B cell (primary cell): ENCODE results near the gene TMEM129. TPM values are rescaled to one million over a fixed set of nuclear protein-coding genes. Genes with fewer than 3 reads are reported as not detected.

Experiments used
- ATAC-seq: fragments of 200-7000 bp; cut with Tn5 transposase; one replicate; pipeline ENCODE4 v1.10.0; 2021; ENCODE audit warnings: low read depth, mild to moderate bottlenecking, moderate number of reproducible peaks, moderate library complexity
- CTCF ChIA-PET: fragments of 350-600 bp; sonication (Branson Sonifier 250); formaldehyde crosslinking; loops from one replicate; lab custom pipeline; 2021; ENCODE audit warnings: antibody characterized with exemption, inconsistent platforms; lab: Charles Lee
- POLR2A ChIA-PET: fragments of 350-600 bp; sonication (Branson Sonifier 250); formaldehyde crosslinking; loops from one replicate; lab custom pipeline; 2021; ENCODE audit warnings: antibody characterized with exemption; lab: Charles Lee
- DNase-seq: peaks from one replicate; pipeline ENCODE4 v3.0.0; 2013
- H2AFZ ChIP-seq: 2 replicates; pipeline ENCODE4 v1.6.1; 2012; ENCODE audit warnings: mild to moderate bottlenecking, low read depth, low read length; ENCODE audit not compliant: insufficient read depth, poor library complexity, severe bottlenecking
- H3K27ac ChIP-seq, 2 donors: 1 replicate in 1 of 2; 2 replicates in 1 of 2; pipeline ENCODE4 v1.5.1; 2012 to 2013; ENCODE audit warnings: low read length in 2 of 2, mild to moderate bottlenecking in 2 of 2, moderate library complexity in 1 of 2
- H3K27me3 ChIP-seq, 4 experiments: fragments of 200-600 bp in 1 of 4; sonication (generic) in 1 of 4; replicated peaks in 1 of 4; 1 replicate in 2 of 4; 2 replicates in 2 of 4; pipeline versions ENCODE4 v1.6.1 to v1.7.0; 2013 to 2016; ENCODE audit warnings: low read length in 3 of 4, mild to moderate bottlenecking in 2 of 4, mixed read lengths in 1 of 4, moderate library complexity in 1 of 4; ENCODE audit not compliant: insufficient read depth in 4 of 4, control insufficient read depth in 3 of 4; ENCODE audit errors: control extremely low read depth in 1 of 4
- H3K36me3 ChIP-seq, 2 experiments: replicated peaks in 1 of 2; 1 replicate in 1 of 2; 2 replicates in 1 of 2; pipeline versions ENCODE4 v1.6.1 to v1.7.1; 2013; ENCODE audit warnings: low read length in 1 of 2; ENCODE audit not compliant: insufficient read depth in 2 of 2, control insufficient read depth in 1 of 2; ENCODE audit errors: control extremely low read depth in 1 of 2, extremely low read depth in 1 of 2
- H3K4me1 ChIP-seq, 2 donors: fragments of 200-600 bp in 1 of 2; sonication (generic) in 1 of 2; 1 replicate in 1 of 2; 2 replicates in 1 of 2; pipeline versions ENCODE4 v1.5.1 to v1.6.1; 2013 to 2017; ENCODE audit warnings: low read length in 2 of 2; ENCODE audit not compliant: control insufficient read depth in 2 of 2, insufficient read depth in 2 of 2
- H3K4me2 ChIP-seq: replicated peaks from 2 replicates; pipeline ENCODE3; 2012; ENCODE audit warnings: mild to moderate bottlenecking, low read depth, low read length; ENCODE audit not compliant: poor library complexity, severe bottlenecking
- H3K4me3 ChIP-seq, 5 experiments: fragments of 200-600 bp in 1 of 5; sonication (generic) in 1 of 5; 1 replicate in 3 of 5; 2 replicates in 2 of 5; pipeline versions ENCODE4 v1.5.1 to v1.7.0; 2011 to 2016; ENCODE audit warnings: low read length in 4 of 5, mild to moderate bottlenecking in 4 of 5, low read depth in 2 of 5, control low read depth in 1 of 5, moderate library complexity in 1 of 5; ENCODE audit not compliant: insufficient read depth in 1 of 5; ENCODE audit errors: control extremely low read depth in 1 of 5, extremely low read depth in 1 of 5
- H3K79me2 ChIP-seq: fragments of 200-600 bp; sonication (generic); one replicate; pipeline ENCODE4 v1.6.0; 2016; ENCODE audit warnings: low read length; ENCODE audit not compliant: control insufficient read depth, insufficient read depth
- H3K9ac ChIP-seq: fragments of 200-600 bp; sonication (generic); 2 replicates; pipeline ENCODE4 v1.6.1; 2017; ENCODE audit warnings: mild to moderate bottlenecking, low read length, moderate library complexity
- H3K9me3 ChIP-seq, 3 donors: one replicate each; pipeline versions ENCODE4 v1.6.1 to v1.7.1; 2013; ENCODE audit warnings: low read length in 2 of 3; ENCODE audit not compliant: control insufficient read depth in 2 of 3, insufficient read depth in 1 of 3; ENCODE audit errors: control extremely low read depth in 1 of 3
- H4K20me1 ChIP-seq: 2 replicates; pipeline ENCODE4 v1.6.0; 2012; ENCODE audit warnings: mild to moderate bottlenecking, low read length; ENCODE audit not compliant: insufficient read depth, control insufficient read depth, poor library complexity, severe bottlenecking
- H3K27ac Mint-ChIP-seq: one replicate; pipeline ENCODE4 v1.8.0; 2021; ENCODE audit warnings: mixed read lengths
- H3K27me3 Mint-ChIP-seq: one replicate; pipeline ENCODE4 v1.8.0; 2021; ENCODE audit warnings: mixed read lengths
- H3K4me1 Mint-ChIP-seq: one replicate; pipeline ENCODE4 v1.8.0; 2021; ENCODE audit warnings: mixed read lengths
- H3K4me3 Mint-ChIP-seq: one replicate; pipeline ENCODE4 v1.8.0; 2021; ENCODE audit warnings: mixed read lengths
- H3K9me3 Mint-ChIP-seq: one replicate; pipeline ENCODE4 v1.8.0; 2022; ENCODE audit warnings: mixed read lengths; ENCODE audit not compliant: insufficient read depth
- CTCF ChIP-seq: fragments of 200-600 bp; IDR thresholded peaks from one replicate; pipeline ENCODE4 v1.8.0; 2022; ENCODE audit warnings: antibody characterized with exemption, mild to moderate bottlenecking
- EZH2 ChIP-seq: IDR thresholded peaks from 2 replicates; pipeline ENCODE4 v1.6.1; 2012; ENCODE audit warnings: borderline replicate concordance, low read depth, mild to moderate bottlenecking, moderate library complexity, low read length; ENCODE audit not compliant: insufficient read depth, poor library complexity, severe bottlenecking
- WGBS: methylation state at CpG from one replicate; pipeline ENCODE4 v1.1.5; 2013; ENCODE audit warnings: missing lambda C conversion rate; ENCODE audit not compliant: insufficient coverage; 5-methylcytosine and 5-hydroxymethylcytosine counted together
- intact Hi-C: fragments of 100-400 bp; cut with micrococcal nuclease; formaldehyde crosslinking; loops from one replicate; pipeline ENCODE4 v1.10.0; 2022
- polyA plus RNA-seq: library from polyadenylated mRNA; depleted of rRNA; stranded (reverse); fragments of >200 nt; gene quantifications from 2 replicates; pipeline ENCODE4 v1.2.3, GENCODE V29; 2012
- total RNA-seq, 2 donors: library from RNA; stranded (reverse); fragments of 120-200 nt in 1 of 2; gene quantifications; 1 replicate in 1 of 2; 2 replicates in 1 of 2; pipeline versions ENCODE4 v1.2.3 to v1.2.4, GENCODE V29; 2013 to 2022

TMEM129 gene
- total and polyA plus RNA-seq, 2 donors (not counting 1 experiment from before 2014, with no cell fraction given), result 41.0 to 76.5 TPM

GRCh38 chr4:1743975-1744374, 22.9 kb upstream of the TMEM129 start:
- Mint-ChIP-seq H3K27me3 (no peaks in the 10 kb centered on the region), H3K4me1 (no peaks in the 10 kb centered on the region), H3K4me3 (no peak overlapping the region), H3K9me3 (no peaks in the 10 kb centered on the region), H3K27ac (no peak overlapping the region)
- Histone ChIP-seq H4K20me1 (no peaks in the 10 kb centered on the region), H3K79me2 (no peaks in the 10 kb centered on the region), H3K4me3 (no peak overlapping the region), H3K27me3 (peaks cover 0 to 7% (median 0%) of the 10 kb centered on the region in 4 experiments), H3K9me3 (peaks cover 0 to 6% (median 0%) of the 10 kb centered on the region in 3 donors), H3K9ac (no peak overlapping the region), H3K4me2 (no peak overlapping the region), H3K4me1 (peaks cover 3 to 10% of the 10 kb centered on the region in 2 donors), H2AFZ (no peak overlapping the region), H3K27ac (no peak overlapping the region), H3K36me3 (peaks cover 0 to 23% of the 10 kb centered on the region in 2 experiments)
- no peak for DNase-seq
- intact Hi-C loops, result no loop called here
- no peak for ATAC-seq
- POLR2A ChIA-PET, result no interaction called here
- TF ChIP-seq CTCF, result no peak
- no peak for TF ChIP-seq EZH2
- 97% methylated on average over 6 of the region's 6 CpGs for WGBS
- CTCF ChIA-PET, result interaction anchor here (1.0 to 6.7 kb wide), 7 partner anchors 10 to 155 kb away, joined by 3 to 120 read pairs (median 4); no protein-coding TSS in a partner anchor

GRCh38 chr4:1743551-1743950, 22.4 kb upstream of the TMEM129 start:
- H3K27me3 ChIP-seq, result peaks cover 0 to 4% (median 0%) of the 10 kb centered on the region in 4 experiments
- no peaks in the 10 kb centered on the region for H3K4me1 Mint-ChIP-seq
- no peak overlapping the region for H3K4me3 Mint-ChIP-seq
- DNase-seq (no peak), ATAC-seq (no peak)
- H3K79me2 ChIP-seq, result no peaks in the 10 kb centered on the region
- WGBS, result 98% methylated on average over 8 of the region's 12 CpGs
- no peaks in the 10 kb centered on the region for H3K27me3 Mint-ChIP-seq
- H3K27ac ChIP-seq, result no peak overlapping the region
- H3K9me3 ChIP-seq, result peaks cover 0 to 10% (median 2%) of the 10 kb centered on the region in 3 donors
- no peak overlapping the region for H3K9ac ChIP-seq
- CTCF ChIA-PET, result interaction anchor here (1.2 to 1.6 kb wide), 3 partner anchors 9 to 156 kb away, joined by 3 to 6 read pairs (median 3); no protein-coding TSS in a partner anchor
- no peak overlapping the region for H2AFZ ChIP-seq
- peaks cover 3 to 8% of the 10 kb centered on the region in 2 donors for H3K4me1 ChIP-seq
- TF ChIP-seq EZH2 (no peak), CTCF (no peak)
- H4K20me1 ChIP-seq, result no peaks in the 10 kb centered on the region
- H3K27ac Mint-ChIP-seq, result no peak overlapping the region
- no peak overlapping the region for H3K4me3 ChIP-seq
- peaks cover 0 to 27% of the 10 kb centered on the region in 2 experiments for H3K36me3 ChIP-seq
- peaks cover 2% of the 10 kb centered on the region for H3K9me3 Mint-ChIP-seq
- POLR2A ChIA-PET, result no interaction called here
- intact Hi-C loops, result no loop called here
- H3K4me2 ChIP-seq, result no peak overlapping the region
